Stimulated activated CD4-positive, alpha-beta T cell treated with anti-CD3 and anti-CD28 coated beads, Interleukin-2, amount 100 ng/mL, for 48 hours (primary cell): ENCODE measurements around the gene RANBP17.
"Not testable (repeated sequence)": the region's sequence is repeated elsewhere in the genome, so short reads cannot be mapped to it uniquely, and the experiment has no call there.

Experiments used
- DNase-seq, 2 donors: peaks; one replicate each; pipeline ENCODE4 v3.0.0-alpha.2; 2020

Gene RANBP17

DNA sequence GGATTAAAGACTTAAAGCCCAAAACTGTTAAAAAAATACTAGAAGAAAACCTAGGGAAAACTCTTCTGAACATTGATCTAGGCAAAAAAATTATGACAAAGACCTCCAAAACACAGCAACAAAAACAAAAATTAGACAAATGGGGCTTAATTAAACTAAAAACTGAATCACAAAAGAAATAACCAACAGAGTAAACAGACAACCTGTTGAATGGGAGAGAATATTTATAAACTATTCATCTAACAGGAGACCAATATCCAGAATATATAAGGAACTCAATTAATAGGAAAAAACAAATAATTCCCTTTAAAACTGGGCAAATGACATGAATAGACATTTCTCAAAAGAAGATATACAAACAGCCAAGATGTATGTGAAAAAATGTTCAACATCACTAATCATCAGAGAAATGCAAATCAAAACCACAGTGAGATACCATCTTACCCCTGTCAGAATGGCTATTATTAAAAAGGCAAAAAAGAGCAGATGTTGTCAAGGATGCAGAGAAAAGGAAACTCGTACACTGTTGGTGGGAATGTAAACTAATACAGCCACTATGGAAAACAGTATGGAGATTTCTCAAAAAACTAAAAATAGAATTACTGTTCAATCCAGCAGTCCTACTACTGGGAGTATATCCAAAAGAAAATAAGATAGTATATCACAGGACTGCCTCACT lies 397.1 kb downstream of the RANBP17 start:
- DNase-seq: no peak

DNA sequence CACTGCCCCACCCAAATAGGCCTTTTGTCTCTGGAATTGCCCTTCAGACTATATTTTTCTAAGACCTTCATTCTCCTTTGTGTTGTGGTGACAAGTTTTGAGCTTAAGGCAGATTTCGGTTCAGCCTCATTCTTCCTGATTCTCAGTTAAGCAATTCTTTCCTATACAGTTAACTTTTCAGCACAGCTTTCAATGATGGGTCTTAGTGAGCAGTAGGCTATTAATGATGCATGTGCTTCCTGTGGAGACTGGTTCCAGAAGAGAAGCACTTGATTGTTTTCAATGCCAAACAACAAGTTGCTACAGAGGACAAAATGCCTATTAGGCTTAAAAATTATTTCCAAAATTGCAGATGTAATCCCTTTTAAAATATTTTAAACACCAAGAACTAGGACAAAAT lies 399.5 kb downstream of the RANBP17 start:
- no peak for DNase-seq

DNA sequence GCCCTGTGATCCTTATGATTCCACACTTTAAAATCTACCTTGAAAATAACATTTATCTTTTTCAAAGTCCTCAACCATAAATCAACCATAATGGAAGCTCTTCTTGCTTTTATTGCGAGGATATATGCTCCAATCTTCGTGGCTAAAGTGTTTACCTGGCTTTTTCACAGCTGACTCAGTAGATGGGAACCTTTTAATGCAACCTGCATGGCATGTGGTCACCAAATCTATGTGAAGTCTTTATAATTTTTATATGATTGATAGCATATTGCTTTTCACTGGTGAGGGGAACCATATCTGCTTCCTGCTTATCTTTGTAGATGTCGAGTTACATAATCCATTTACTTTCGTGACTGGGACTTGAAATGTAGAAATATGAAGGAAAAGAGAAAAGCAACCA lies 400.1 kb downstream of the RANBP17 start:
- no peak for DNase-seq

DNA sequence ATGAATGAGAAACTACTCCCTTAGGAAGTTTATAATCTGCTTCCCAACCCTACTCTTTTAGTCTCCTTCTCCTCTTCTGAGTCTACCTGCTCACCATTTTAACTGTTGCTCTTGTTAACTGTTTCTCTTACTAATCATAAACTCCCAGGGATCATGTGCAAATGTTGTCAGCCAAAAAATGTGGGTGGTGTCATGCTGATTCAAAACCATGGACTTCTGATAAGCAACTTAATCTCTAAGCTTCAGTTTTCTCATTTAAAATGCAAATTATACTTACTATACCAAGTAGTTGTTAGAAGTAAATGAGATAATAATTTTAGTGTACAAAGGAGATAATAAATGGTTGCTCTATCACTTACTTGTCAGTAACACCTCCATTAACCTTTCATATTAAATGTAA lies 401.4 kb downstream of the RANBP17 start:
- no peak for DNase-seq

DNA sequence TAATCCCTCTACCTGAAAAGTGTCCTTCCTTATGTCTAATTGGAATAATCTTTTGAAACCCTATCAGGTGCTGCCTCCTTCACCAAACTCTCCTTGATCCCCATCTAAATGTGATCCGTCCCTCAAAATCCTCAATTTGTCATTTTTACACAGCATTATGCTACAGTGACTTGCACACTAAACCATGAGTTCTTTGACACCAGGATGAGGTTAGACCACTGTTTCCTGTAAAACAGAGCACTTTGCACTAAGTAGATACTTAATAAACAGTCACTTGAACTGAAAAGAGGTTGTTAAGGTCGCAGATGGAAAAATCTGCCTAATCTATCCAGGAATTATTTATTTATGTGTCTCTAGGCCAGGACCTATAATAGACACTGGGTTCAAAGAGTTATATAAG lies 403.0 kb downstream of the RANBP17 start:
- DNase-seq: no peak

DNA sequence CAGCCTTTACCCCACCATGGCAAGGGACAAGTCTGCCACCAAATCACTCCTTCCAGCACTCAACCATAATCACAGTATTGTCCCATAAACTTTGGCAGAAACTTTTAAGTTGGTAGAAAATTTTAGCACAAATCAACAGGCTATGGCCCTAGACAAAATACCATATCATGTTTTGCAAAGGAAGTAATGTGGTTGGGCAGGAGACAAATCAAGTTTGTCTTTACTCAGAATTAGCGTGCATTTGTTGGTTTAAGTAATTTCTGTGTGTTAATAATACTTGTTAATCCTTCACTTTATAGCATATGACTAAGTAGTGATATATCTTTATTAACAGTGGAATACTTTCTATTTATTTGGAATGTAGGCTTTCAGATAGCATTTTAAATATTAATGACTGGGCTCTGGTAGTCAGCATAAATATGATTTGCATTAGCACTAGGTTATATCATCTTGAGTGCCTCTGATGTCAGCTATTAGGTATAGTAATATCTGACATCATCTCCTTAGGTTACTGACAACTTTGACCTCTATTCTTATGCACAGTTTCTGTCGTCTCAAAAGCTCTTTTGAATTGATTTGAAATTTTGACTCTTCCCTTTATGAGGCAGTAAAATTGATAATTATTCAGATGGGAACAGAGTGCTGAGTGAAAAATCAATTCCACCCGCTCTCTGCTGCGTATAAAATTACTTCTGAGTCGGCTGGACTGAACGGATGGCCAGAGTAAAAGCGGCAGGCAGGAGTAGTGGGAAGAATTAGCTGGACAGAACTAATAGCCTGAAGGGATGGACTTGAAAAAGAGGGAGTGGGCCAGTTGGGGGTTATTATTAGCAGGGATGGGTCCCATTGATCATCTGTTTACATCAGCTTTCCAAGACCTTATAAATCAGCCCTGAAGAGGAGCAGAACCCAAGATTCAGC lies 407.1 kb downstream of the RANBP17 start:
- DNase-seq: no peak

DNA sequence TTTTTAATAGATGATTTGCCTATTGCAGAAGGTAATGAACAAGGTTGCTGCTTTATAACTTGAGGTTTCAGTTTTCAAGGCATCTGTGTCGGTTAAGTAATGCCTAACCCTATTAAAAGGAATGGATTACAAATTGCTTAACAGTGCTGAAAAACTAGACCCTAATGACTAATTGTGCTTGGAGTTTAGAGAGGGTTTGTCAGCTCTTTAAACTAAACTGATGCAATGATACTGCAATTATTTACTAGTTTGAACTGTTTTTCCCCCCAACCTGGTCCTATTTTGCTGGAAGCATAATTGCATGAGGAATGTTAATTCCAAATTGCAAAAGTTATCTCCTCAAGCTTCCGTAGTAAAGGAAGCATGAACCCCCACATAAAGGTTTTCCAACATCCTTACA lies 407.9 kb downstream of the RANBP17 start:
- no peak for DNase-seq

DNA sequence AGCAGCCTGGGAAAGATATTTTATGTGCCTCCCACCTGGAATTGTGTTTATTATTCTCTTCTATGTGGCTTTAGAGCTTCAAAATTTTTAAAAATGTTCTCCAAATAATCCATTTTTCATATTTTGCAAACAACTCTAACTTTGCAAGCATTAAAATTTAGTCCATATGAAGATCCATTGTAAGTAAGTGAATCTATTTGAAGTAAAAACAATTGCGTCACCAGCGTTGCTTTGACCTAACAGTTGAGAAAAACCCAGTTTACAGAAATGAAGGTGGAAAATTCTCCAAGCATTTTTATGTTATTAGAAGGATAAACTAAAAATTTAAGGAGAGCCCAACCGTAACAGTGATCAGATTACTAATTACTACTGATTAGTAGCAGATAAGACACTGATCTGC lies 408.3 kb downstream of the RANBP17 start:
- no peak for DNase-seq

DNA sequence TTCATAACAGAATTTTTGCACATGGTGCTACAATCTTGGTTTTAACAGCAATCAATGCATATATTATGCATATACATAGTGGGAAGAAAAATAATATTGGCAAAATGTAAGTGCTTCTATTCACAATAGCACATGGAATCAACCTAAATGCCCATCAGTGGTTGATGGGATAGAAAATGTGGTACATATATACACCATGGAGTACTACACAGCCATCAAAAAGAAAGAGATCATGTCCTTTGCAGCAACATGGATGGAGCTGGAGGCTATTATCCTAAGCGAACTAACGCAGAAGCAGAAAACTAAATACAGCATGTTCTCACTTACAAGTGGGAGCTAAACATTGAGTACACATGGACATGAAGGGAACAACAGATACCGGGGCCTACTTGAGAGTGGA lies 410.0 kb downstream of the RANBP17 start:
- DNase-seq: no peak

DNA sequence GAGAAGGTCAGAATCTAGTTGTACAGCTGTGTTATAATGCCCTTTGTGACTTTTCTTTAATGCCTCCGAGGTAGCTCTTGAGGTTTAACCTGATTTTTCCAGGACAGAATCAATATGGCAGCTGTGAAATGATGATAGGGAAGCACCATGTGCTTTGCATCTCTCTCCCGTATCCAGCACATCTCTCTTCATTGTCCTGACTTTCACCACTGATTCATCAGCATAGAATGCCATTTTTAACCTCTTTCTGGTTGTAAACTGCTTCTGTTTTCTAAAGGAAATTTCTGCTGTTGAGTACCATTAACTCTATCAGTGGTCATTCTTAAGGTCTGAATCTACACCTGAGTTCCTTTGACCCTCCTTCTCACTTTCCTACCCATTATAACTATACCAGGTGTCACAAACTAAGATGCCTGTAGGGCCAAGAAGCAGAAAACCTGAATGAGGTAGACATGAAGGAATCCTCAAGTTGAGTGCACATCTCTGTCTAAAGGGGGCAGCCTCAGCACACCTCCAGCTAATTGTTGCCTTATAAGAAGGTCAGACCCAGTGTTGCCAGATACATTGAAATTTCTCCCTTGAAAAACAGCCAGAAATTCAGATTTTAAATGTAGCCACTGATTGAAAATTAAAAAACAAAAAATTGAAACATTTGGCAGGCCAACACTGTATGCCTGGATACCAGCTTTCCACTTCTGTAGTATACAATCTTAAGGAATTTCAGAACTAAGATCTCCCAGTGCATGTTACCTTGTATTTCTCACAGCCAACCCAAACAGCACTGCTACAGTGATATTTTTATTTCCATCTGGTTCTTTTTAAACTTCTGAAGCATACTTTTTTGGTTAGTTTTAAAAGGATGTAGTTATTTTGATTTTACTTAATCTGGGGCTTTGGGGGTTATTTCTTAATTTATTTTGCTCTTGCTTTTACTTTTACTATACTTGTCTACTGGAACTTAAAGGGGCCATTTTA lies 411.5 kb downstream of the RANBP17 start:
- no peak for DNase-seq

DNA sequence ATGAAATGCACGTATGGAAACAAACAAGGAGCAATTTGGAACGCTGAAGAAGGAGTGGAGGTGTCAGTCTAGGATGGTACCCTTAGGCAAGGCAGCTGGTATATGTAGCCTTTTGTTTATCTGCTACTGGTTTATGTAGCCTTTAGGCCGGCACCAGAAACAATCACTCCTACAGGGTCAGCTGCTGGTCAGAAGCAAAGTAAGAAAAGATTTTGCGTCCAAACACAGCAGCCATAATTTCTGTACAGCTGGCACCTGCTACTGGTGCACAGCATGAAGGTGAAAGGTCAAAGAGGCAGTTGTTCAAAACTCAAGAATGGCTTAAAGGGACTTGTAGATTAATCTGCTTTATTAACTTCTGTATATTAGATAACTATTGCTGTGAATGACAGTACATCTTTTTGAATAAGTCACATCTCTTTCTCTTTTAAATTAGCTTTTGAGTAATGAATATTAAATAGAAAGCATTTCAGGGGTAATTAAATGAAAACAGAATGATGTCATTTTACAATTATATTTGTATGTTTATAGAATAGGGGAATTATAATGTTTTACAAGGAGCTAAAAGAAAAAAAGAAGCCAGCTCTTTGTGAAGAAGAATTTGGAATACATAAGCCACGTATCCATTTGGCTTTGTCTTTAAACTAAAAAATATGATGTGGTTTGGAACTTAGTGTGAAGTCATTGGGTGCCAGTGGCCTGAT lies 414.2 kb downstream of the RANBP17 start:
- DNase-seq: no peak

DNA sequence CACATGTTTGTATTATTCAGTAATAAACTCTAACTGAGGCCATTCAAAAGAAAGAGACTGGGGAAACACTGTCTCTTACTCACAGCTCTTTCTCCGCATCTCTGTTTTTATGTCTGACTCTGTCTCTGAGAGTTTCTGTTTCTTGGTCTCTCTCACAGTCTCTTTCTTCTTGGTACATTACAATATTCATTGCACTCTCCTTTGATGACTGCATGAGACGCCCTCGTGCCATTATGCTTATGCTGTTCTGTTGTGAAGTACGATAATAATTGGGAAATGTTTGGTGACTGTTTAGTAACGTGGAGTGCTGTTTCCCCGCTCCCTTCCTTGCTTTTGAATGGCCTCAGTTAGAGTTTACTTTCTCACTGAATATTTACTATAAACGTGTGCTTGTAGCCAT lies 421.9 kb downstream of the RANBP17 start:
- DNase-seq: no peak

DNA sequence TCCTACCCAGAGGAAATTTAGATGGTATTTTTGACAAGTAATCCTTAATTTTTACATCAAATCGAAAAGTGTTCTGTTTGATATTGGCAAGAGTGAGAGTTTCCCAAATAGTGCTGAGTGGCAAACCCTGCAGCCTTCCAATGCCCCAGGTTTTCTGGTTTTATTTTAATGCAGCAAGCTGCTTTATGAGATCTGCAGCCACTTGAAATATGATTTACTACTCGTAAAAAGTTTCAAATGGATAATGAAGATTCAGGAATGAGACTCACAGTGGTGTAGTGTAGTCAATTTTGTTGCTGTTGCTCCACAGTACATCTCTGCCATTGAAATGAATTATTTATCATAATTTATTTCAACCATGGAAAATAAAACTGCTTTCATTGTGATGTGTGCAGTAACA lies 423.6 kb downstream of the RANBP17 start:
- DNase-seq: no peak

DNA sequence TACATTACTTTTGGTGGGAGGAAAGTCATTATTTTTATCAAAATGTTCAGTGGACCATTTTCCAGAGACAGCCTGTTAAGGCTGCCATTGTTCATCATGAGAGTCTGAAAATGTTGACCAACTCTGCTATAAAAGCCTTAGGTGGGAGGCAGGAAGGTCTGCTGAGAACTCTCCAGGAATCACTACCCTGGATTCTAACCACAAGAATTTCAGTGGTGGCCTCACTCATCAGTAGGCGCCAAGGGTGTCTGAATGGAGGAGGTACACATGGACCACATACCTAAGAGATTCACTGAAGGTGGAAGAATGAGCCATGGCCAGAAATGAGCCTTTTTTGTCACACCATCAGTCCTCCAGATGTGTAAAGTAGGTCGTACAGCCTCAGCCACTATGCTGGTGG lies 426.2 kb downstream of the RANBP17 start:
- no peak for DNase-seq

DNA sequence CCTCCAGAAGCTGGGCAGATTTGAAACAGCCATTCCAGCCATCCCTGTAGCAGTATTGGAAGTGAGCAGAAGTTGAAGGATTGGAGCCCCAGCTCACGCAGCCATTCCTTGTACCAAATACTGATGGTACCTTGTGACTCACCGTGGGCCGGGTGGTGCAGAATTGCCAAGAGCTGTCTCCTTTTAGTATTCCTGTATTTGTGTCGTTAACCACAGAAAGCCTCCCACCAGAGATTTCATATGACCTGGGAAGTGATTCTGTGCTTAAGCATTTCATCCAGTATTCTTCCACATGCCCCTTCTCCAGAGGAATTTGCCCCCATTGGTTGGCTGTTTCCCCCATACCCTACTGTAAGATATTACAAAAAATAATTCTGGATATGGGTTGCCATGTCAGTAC lies 429.6 kb downstream of the RANBP17 start:
- DNase-seq: no peak

DNA sequence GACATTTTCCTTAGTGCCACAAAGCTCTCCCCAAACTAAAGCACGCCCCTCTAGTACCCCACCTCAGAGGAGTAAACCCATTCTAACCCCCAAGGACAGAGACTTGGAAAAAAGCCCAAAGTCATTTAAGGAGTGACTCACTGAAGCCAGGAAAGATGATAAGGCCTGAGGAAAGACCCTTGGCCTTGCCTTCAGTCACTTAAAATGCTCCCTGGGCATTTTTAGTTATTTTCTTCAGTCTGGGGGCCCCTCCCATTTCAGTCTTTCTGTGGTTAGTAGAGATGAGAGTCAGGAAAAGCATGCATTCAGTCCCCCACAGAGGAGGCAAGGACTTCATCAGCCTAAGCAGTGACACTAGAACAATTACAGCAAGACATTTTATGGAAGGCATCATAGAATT lies 433.5 kb downstream of the RANBP17 start:
- no peak for DNase-seq

DNA sequence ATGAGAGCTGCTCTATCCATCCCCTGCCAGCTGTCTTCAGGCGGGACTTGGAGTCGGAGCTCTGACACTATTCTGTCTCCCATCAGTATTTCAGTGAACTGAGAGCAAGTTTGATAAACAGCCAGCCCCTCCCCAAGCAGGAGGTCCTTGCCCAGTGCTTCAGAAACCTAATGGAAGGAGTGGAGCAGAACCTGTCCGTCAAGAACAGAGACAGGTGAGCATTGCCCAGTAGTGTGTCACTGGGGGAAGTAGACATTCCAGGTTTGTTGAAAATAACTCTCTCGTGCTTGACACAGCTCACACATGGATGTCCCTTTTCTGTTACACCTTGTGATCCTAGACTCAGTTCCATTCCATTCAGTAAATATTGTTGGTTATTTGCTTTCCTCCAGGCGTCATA lies 434.0 kb downstream of the RANBP17 start:
- no peak for DNase-seq

DNA sequence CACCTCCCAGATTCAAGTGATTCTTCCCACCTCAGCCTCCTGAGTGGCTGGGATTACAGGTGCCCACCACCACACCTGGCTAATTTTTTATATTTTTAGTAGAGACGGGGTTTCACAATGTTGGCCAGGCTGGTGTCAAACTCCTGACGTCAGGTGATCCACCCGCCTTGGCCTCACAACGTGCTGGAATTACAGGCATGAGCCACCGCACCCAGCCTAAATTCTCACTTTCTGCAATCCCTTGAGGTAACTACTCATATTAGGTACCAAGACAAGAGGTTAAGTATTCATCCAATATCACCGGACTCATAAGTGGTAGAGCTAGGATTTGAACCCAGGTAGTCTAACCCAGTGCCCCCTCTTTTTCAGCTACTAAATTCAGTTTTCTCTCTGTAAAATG lies 436.1 kb downstream of the RANBP17 start:
- not testable (repeated sequence) for DNase-seq

DNA sequence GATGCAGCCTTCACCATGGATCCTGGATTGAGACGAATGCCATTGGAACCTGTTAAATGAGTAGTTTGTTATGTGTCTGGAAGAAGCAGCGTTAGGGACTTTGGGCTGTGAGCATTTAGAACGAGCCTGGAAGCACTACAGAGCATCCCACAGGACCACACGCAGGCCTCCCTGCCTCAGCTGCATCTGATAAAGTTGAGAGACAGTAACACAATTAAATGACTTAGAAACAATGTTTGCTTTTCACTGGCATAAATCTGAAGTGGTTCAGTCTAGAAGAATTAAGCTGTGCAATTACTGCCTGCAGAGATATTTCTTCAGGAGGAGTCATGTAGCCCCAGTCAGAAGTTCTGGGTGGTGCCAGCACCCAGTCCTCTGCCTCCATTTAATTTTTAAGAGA lies 437.4 kb downstream of the RANBP17 start:
- DNase-seq: no peak

DNA sequence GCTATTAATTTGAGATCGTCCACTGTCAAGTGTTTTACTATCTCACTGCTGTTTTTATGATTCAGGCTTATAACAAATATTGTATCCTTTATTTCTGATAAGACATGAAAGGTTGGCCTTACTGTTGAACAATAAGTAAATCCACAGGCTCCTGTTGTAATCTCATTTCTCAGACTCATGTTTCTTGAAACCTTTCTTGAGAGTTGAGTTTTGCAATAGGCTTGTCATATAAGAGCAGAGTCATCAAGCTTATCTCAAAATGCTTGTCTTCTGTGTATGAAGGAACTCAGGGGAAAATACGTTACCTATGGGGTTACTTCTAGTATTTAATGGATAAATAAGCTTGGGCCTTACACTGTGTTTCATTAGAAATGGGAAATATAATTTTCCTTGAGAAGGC lies 438.0 kb downstream of the RANBP17 start:
- DNase-seq: no peak

DNA sequence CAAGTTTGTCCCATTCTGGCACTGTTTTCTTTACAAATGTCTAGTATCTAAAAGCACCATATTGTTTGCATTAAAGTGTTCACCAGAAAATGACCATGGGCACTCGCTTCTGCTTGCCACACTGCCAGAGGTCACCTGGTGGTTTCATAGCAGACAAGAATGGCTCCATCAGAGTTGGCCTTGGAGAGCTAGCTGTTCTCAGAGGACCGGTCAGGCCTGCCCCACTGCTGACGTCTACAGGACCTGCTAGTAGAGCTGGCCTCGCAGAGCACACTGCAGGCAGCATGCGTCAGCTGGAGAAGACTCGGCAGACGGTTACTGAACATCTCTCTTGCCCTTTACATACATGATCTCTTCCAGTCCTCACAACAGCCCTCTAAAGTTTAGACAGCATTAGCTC lies 438.5 kb downstream of the RANBP17 start:
- no peak for DNase-seq

DNA sequence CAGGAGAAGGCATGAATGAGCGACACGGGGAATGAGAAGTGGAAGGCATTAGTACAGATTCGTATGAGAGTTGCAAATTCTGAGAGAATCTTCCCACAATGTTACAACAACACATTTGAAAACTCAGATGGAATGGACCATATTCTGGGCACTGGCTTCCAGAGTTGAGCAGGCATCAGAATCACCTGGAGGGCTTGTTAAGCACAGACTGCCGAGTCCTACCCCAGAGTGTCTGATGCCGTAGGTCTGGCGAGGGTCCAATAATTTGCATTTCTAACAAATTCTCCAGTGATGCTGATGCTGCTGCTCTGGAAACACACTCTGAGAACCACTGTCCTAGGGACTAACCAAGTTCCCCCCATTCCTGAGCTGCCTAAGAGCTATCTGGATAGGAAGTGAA lies 444.3 kb downstream of the RANBP17 start:
- no peak for DNase-seq
